Astrocyte of the spinal cord (primary cell): Measurements from ENCODE around the gene SQSTM1.

Source experiments
- DNase-seq: peaks from one replicate; pipeline ENCODE4 v3.0.0; 2011; ENCODE audit warnings: low read depth, low spot score
- H3K4me3 ChIP-seq: 2 replicates; pipeline ENCODE4 v1.5.1; 2011; ENCODE audit warnings: low read depth, mild to moderate bottlenecking, low read length, moderate library complexity
- in situ Hi-C: cut with HindIII; loops from 2 replicates; pipeline ENCODE4 v1.10.0; 2017; ENCODE audit warnings: low sequenced_read_pairs
- TF ChIP-seq, protein P1 (sequence below): IDR thresholded peaks from 2 replicates; pipeline ENCODE4 v1.5.1; 2012; ENCODE audit warnings: low read depth, mild to moderate bottlenecking, low read length, inconsistent platforms

Gene SQSTM1

DNA sequence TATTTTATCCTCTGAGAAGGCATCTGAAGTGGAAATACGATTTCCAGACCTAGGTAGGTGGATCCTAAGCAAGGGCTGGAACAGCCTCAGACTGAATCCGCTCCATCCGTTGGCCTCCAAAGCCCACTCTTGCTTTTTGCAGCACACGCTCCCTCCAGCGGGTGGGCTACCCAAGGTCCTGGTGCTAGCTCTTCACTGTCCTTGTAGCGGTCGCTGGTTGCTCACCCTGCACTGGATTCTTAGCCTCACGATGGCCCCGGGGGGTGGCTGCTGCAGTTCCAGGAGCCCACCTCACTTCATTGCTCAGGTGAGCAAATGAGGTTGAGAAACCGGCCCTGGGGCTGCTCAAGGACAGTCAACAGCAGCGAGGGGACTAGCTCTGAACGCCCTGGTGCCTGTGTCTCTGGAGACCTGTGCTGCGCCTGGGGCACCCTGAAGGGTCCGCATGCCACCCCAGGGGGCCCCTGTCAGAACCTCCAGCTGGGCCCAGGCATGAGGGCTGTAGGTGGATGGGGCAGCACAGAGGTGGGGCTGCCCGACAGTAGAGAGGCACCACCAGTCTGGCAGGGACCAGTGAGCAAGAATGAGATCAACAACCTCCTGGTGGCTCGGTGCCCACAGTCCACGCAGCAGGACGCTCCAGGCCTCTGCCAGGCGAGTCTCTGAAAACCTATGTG lies 18.4 kb upstream of the SQSTM1 start:
- H3K4me3 ChIP-seq: no peak overlapping the region
- in situ Hi-C loops: no loop called here
- TF ChIP-seq, protein P1, sequence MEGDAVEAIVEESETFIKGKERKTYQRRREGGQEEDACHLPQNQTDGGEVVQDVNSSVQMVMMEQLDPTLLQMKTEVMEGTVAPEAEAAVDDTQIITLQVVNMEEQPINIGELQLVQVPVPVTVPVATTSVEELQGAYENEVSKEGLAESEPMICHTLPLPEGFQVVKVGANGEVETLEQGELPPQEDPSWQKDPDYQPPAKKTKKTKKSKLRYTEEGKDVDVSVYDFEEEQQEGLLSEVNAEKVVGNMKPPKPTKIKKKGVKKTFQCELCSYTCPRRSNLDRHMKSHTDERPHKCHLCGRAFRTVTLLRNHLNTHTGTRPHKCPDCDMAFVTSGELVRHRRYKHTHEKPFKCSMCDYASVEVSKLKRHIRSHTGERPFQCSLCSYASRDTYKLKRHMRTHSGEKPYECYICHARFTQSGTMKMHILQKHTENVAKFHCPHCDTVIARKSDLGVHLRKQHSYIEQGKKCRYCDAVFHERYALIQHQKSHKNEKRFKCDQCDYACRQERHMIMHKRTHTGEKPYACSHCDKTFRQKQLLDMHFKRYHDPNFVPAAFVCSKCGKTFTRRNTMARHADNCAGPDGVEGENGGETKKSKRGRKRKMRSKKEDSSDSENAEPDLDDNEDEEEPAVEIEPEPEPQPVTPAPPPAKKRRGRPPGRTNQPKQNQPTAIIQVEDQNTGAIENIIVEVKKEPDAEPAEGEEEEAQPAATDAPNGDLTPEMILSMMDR: no peak
- DNase-seq: no peak

DNA sequence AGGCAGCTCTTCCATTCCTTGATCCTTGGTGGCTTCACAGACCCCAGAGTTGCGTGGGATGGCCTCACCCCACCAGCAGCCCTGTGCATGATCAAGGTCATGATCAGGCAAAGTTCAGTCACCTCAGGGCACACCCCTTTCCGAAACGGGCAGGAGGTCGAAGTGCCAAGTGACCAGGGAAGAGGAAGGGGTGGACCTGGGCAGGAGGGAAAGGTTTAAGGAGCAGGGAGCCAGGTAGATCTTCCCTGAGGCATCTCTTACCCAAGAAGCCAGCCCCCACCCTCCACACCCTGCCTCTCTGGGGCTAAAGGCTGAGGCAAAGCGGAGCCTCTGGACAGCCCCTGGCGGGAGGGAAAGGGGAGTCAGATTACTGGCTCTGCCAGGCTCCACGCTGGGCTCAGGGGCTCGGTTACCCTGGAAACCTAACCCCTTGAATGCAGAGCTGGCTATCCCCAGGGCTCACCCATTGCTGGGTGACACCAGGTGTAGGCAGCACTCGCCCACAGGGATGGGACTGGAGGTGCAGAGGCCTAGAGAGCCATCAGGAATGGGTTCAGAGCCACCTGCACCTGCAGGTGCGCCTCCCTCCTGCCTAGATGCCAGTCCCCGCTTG lies 17.6 kb upstream of the SQSTM1 start:
- in situ Hi-C loops: no loop called here
- DNase-seq: no peak
- TF ChIP-seq, protein P1: no peak
- H3K4me3 ChIP-seq: no peak overlapping the region

DNA sequence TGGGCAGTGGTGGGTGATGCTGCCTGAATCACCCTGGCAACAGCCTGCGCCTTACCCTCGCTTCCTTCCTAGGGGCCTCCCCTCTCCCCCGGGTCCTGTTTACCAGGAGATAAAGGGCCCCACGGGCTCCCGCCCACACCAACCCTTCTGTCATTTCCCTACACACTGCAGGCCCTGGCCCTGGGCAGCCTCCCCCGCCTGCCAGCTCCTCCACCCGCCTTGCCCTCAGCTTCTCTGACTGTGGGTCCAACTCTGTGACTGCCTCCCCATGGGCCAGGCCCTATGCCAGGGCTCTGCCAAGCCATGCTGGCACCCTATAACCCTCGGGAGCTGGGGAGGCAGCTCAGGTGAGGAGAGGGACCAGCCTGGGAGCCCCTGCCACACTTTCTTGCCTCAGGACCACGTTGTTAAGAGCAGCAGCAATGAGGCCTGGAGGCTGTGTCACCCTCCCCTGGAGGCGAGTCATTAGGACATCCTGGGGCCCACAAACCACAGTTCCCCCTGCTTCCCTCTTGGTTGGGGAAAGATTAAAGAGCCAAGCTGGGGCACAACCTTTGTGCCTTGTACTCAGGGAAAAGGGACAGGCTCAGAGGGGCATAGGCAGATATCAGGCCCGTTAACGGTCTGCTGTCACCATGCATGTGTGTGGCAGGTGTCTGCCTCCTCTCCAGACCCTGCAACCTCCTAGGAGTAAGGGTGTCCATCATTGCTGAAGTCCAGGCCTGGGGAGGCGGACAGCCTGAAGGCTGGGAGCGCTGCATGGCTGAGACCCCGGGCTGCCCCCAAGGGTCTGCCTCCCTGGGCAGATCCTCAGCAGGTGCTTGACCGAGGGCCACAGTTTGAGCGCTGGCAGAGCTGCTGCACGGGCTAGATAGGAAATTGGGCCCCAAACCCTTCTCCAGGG lies 16.8 kb upstream of the SQSTM1 start:
- DNase-seq: no peak
- in situ Hi-C loops: no loop called here
- TF ChIP-seq, protein P1: no peak
- H3K4me3 ChIP-seq: no peak overlapping the region

DNA sequence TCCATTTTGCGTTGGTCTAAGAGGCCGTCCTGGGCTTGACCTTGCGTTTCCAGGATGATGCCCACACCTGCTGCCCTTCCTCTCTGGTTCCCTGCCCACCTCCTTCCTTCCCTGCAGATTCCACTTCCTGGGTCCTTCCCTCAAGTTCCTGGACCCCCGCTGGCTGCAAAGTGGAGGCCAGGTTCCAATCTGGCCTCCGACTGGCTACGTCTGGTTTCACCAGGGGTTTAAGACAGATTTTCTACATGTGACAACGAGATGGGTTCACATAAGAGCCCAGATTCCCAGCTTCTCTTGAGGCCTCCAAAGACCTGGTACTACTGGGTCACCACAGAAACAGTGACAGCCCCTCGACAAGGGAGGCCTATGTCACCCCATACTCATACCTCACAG lies 16.2 kb upstream of the SQSTM1 start:
- no peak for DNase-seq
- in situ Hi-C loops: no loop called here
- H3K4me3 ChIP-seq: no peak overlapping the region
- TF ChIP-seq, protein P1: no peak

DNA sequence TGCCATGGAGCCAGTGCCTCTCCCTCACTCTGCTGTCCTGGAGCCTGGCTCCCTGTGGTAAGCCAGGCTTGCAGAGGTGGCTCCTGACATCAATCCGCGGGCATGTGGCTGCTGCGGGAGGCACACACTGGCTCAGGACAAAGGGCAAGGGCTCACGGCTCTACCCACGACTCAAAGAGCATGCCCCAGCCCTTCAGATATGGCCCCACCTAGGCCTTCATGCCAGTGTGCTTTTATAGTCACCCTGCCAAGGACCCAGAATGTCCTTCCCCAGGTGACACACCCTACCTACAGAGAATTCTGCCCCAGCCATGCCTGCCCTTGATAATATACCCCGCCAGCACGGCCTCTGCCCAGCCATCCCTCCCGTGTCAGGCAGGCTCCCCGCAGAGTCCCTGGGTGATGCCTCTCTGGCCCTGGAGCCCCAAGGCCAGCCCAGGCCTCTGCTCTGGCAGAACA lies 15.6 kb upstream of the SQSTM1 start:
- in situ Hi-C loops: no loop called here
- DNase-seq: no peak
- TF ChIP-seq, protein P1: no peak
- H3K4me3 ChIP-seq: peak overlapping the region; percentile 61

DNA sequence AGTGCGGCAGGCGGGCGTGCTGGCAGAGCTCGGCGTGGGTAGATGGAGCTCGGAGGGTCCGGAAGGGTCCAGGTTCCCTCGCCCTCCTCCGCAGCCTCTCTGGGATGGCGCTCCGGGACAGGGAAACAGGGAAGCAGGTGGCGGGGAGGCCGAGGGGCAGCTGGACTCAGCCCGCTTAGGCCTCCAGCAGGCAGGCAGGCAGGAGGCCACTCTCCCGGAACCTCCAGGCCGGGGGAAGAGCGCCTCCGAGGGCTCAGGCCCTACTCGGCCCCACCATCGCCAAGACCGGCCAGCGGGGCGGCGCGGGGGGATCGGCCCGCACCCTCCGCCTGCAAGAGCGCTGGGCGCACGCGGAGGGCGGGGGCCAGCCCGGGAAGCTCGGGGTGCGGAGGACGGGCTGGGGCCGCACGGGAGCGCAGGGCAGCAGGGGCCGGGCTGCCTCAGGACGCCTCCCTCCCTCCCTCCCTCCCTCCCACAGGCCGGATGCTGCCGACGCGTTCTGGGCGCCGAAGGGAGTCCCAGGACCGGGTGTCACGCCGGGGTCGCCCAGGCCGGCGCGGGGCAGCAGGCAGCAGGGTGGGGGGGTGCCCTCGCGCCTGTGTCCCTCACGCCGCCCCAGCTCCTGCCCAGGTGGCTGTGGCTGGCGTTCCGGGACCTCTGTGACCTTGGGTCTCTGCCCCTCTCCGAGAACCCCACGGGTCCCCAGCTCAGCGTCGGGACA lies 15.0 kb upstream of the SQSTM1 start:
- TF ChIP-seq, protein P1: no peak
- in situ Hi-C loops: no loop called here
- DNase-seq: no peak

More for the DNA sequence above, 15.0 kb upstream of the SQSTM1 start:
- H3K4me3 ChIP-seq: peak overlapping the region; percentile 61
